Nephron progenitor cell (in vitro differentiated cells): ENCODE measurements around the gene HSPA12B.

ENCODE experiments used
- DNase-seq: peaks from one replicate; pipeline ENCODE4 v3.0.0; 2021
- H3K27ac Mint-ChIP-seq: 2 replicates; pipeline ENCODE4 v1.8.0; 2021; ENCODE audit warnings: mild to moderate bottlenecking, moderate library complexity, mixed read lengths
- H3K27me3 Mint-ChIP-seq: 2 replicates; pipeline ENCODE4 v1.8.0; 2021; ENCODE audit warnings: mild to moderate bottlenecking, low read depth, mixed read lengths; ENCODE audit not compliant: poor library complexity
- H3K36me3 Mint-ChIP-seq: 2 replicates; pipeline ENCODE4 v1.8.0; 2021; ENCODE audit warnings: low read depth, mixed read lengths
- H3K4me1 Mint-ChIP-seq: 2 replicates; pipeline ENCODE4 v1.8.0; 2021; ENCODE audit warnings: mixed read lengths
- H3K4me3 Mint-ChIP-seq: 2 replicates; pipeline ENCODE4 v1.8.0; 2021; ENCODE audit warnings: mild to moderate bottlenecking, moderate library complexity, mixed read lengths
- H3K9me3 Mint-ChIP-seq: 2 replicates; pipeline ENCODE4 v1.8.0; 2021; ENCODE audit warnings: mild to moderate bottlenecking, moderate library complexity, mixed read lengths
- CTCF ChIP-seq: fragments of 200-600 bp; sonication (generic); IDR thresholded peaks from 2 replicates; pipeline ENCODE4 v1.5.0; 2021; ENCODE audit warnings: antibody characterized with exemption

The HSPA12B gene

GRCh38 chr20:3696200-3696599 is 36.3 kb upstream of the HSPA12B start:
- Mint-ChIP-seq H3K27ac (no peak overlapping the region), H3K27me3 (no peaks in the 10 kb centered on the region), H3K9me3 (no peaks in the 10 kb centered on the region), H3K36me3 (no peaks in the 10 kb centered on the region), H3K4me3 (no peak overlapping the region), H3K4me1 (no peaks in the 10 kb centered on the region)
- TF ChIP-seq CTCF: no peak
- DNase-seq: no peak

GRCh38 chr20:3696745-3697587 is 35.5 kb upstream of the HSPA12B start:
- no peak for DNase-seq
- no peaks in the 10 kb centered on the region for H3K4me1 Mint-ChIP-seq
- H3K9me3 Mint-ChIP-seq: no peaks in the 10 kb centered on the region
- no peak overlapping the region for H3K4me3 Mint-ChIP-seq
- H3K36me3 Mint-ChIP-seq: no peaks in the 10 kb centered on the region
- H3K27me3 Mint-ChIP-seq: peaks cover 2% of the 10 kb centered on the region
- H3K27ac Mint-ChIP-seq: no peak overlapping the region
- no peak for TF ChIP-seq CTCF

GRCh38 chr20:3697588-3698305 is 34.7 kb upstream of the HSPA12B start:
- no peak for DNase-seq
- Mint-ChIP-seq H3K27me3 (peaks cover 2% of the 10 kb centered on the region), H3K9me3 (no peaks in the 10 kb centered on the region), H3K4me1 (no peaks in the 10 kb centered on the region), H3K27ac (no peak overlapping the region), H3K36me3 (no peaks in the 10 kb centered on the region), H3K4me3 (no peak overlapping the region)
- no peak for TF ChIP-seq CTCF

GRCh38 chr20:3698591-3699001 is 33.9 kb upstream of the HSPA12B start:
- H3K4me1 Mint-ChIP-seq: no peaks in the 10 kb centered on the region
- H3K4me3 Mint-ChIP-seq: no peak overlapping the region

GRCh38 chr20:3699037-3699436 is 33.4 kb upstream of the HSPA12B start:
- Mint-ChIP-seq H3K27me3 (peaks cover 3% of the 10 kb centered on the region), H3K4me1 (no peaks in the 10 kb centered on the region), H3K4me3 (no peak overlapping the region), H3K9me3 (no peaks in the 10 kb centered on the region), H3K36me3 (no peaks in the 10 kb centered on the region), H3K27ac (no peak overlapping the region)
- no peak for DNase-seq
- TF ChIP-seq CTCF: no peak

More at GRCh38 chr20:3698591-3699001, 33.9 kb upstream of the HSPA12B start:
- TF ChIP-seq CTCF: no peak
- peaks cover 2% of the 10 kb centered on the region for H3K27me3 Mint-ChIP-seq
- H3K9me3 Mint-ChIP-seq: no peaks in the 10 kb centered on the region
- H3K27ac Mint-ChIP-seq: no peak overlapping the region
- no peak for DNase-seq
- no peaks in the 10 kb centered on the region for H3K36me3 Mint-ChIP-seq
